ENCODE measurements around the gene CHRM2.

DNA sequence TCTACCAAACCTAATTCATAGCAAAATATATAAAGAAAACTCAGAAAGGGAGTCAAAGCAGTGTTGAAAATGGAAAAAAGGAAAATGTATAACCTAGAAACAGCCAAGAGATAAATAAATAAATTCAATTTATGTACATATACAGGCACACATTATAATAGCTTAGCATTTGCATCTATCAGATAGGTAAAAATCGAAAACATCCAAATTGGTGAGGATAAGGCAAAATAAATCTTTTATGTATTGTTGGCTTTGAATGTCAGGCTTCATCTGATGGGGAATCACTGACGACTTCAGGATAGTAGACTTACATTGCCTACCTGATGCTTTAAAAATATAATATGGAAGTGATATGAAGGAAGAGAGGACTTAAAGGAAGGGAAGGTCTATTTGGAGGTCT lies 20.6 kb upstream of the CHRM2 start:
- TF ChIP-seq, protein P1, sequence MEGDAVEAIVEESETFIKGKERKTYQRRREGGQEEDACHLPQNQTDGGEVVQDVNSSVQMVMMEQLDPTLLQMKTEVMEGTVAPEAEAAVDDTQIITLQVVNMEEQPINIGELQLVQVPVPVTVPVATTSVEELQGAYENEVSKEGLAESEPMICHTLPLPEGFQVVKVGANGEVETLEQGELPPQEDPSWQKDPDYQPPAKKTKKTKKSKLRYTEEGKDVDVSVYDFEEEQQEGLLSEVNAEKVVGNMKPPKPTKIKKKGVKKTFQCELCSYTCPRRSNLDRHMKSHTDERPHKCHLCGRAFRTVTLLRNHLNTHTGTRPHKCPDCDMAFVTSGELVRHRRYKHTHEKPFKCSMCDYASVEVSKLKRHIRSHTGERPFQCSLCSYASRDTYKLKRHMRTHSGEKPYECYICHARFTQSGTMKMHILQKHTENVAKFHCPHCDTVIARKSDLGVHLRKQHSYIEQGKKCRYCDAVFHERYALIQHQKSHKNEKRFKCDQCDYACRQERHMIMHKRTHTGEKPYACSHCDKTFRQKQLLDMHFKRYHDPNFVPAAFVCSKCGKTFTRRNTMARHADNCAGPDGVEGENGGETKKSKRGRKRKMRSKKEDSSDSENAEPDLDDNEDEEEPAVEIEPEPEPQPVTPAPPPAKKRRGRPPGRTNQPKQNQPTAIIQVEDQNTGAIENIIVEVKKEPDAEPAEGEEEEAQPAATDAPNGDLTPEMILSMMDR (optimal IDR thresholded peaks at IDR 0.05 in 1 of 3, IDR thresholded peaks at IDR 0.05 in 1 of 3, conservative IDR thresholded peaks at IDR 0.05 in 1 of 3; ENCODE audit: extremely low read depth in 1 of 3, insufficient read depth in 2 of 3, low read length in 3 of 3): no peak
- no peak for TF ChIP-seq EZH2 (IDR thresholded peaks at IDR 0.05; ENCODE audit: low read length)
